B cell (primary cell): Measurements from ENCODE around the gene PFN1. TPM values are rescaled to one million over a fixed set of nuclear protein-coding genes. Genes with fewer than 3 reads are reported as not detected.

ENCODE experiments used
- ATAC-seq: fragments of 200-7000 bp; cut with Tn5 transposase; one replicate; pipeline ENCODE4 v1.10.0; 2021; ENCODE audit warnings: low read depth, mild to moderate bottlenecking, moderate number of reproducible peaks, moderate library complexity
- CTCF ChIA-PET: fragments of 350-600 bp; sonication (Branson Sonifier 250); formaldehyde crosslinking; loops from one replicate; lab custom pipeline; 2021; ENCODE audit warnings: antibody characterized with exemption, inconsistent platforms; lab: Charles Lee
- POLR2A ChIA-PET: fragments of 350-600 bp; sonication (Branson Sonifier 250); formaldehyde crosslinking; loops from one replicate; lab custom pipeline; 2021; ENCODE audit warnings: antibody characterized with exemption; lab: Charles Lee
- DNase-seq: peaks from one replicate; pipeline ENCODE4 v3.0.0; 2013
- H2AFZ ChIP-seq: 2 replicates; pipeline ENCODE4 v1.6.1; 2012; ENCODE audit warnings: mild to moderate bottlenecking, low read depth, low read length; ENCODE audit not compliant: insufficient read depth, poor library complexity, severe bottlenecking
- H3K27ac ChIP-seq, 2 donors: 1 replicate in 1 of 2; 2 replicates in 1 of 2; pipeline ENCODE4 v1.5.1; 2012 to 2013; ENCODE audit warnings: low read length in 2 of 2, mild to moderate bottlenecking in 2 of 2, moderate library complexity in 1 of 2
- H3K27me3 ChIP-seq, 4 experiments: fragments of 200-600 bp in 1 of 4; sonication (generic) in 1 of 4; replicated peaks in 1 of 4; 1 replicate in 2 of 4; 2 replicates in 2 of 4; pipeline versions ENCODE4 v1.6.1 to v1.7.0; 2013 to 2016; ENCODE audit warnings: low read length in 3 of 4, mild to moderate bottlenecking in 2 of 4, mixed read lengths in 1 of 4, moderate library complexity in 1 of 4; ENCODE audit not compliant: insufficient read depth in 4 of 4, control insufficient read depth in 3 of 4; ENCODE audit errors: control extremely low read depth in 1 of 4
- H3K36me3 ChIP-seq, 2 experiments: replicated peaks in 1 of 2; 1 replicate in 1 of 2; 2 replicates in 1 of 2; pipeline versions ENCODE4 v1.6.1 to v1.7.1; 2013; ENCODE audit warnings: low read length in 1 of 2; ENCODE audit not compliant: insufficient read depth in 2 of 2, control insufficient read depth in 1 of 2; ENCODE audit errors: control extremely low read depth in 1 of 2, extremely low read depth in 1 of 2
- H3K4me1 ChIP-seq, 2 donors: fragments of 200-600 bp in 1 of 2; sonication (generic) in 1 of 2; 1 replicate in 1 of 2; 2 replicates in 1 of 2; pipeline versions ENCODE4 v1.5.1 to v1.6.1; 2013 to 2017; ENCODE audit warnings: low read length in 2 of 2; ENCODE audit not compliant: control insufficient read depth in 2 of 2, insufficient read depth in 2 of 2
- H3K4me2 ChIP-seq: replicated peaks from 2 replicates; pipeline ENCODE3; 2012; ENCODE audit warnings: mild to moderate bottlenecking, low read depth, low read length; ENCODE audit not compliant: poor library complexity, severe bottlenecking
- H3K4me3 ChIP-seq, 5 experiments: fragments of 200-600 bp in 1 of 5; sonication (generic) in 1 of 5; 1 replicate in 3 of 5; 2 replicates in 2 of 5; pipeline versions ENCODE4 v1.5.1 to v1.7.0; 2011 to 2016; ENCODE audit warnings: low read length in 4 of 5, mild to moderate bottlenecking in 4 of 5, low read depth in 2 of 5, control low read depth in 1 of 5, moderate library complexity in 1 of 5; ENCODE audit not compliant: insufficient read depth in 1 of 5; ENCODE audit errors: control extremely low read depth in 1 of 5, extremely low read depth in 1 of 5
- H3K79me2 ChIP-seq: fragments of 200-600 bp; sonication (generic); one replicate; pipeline ENCODE4 v1.6.0; 2016; ENCODE audit warnings: low read length; ENCODE audit not compliant: control insufficient read depth, insufficient read depth
- H3K9ac ChIP-seq: fragments of 200-600 bp; sonication (generic); 2 replicates; pipeline ENCODE4 v1.6.1; 2017; ENCODE audit warnings: mild to moderate bottlenecking, low read length, moderate library complexity
- H3K9me3 ChIP-seq, 3 donors: one replicate each; pipeline versions ENCODE4 v1.6.1 to v1.7.1; 2013; ENCODE audit warnings: low read length in 2 of 3; ENCODE audit not compliant: control insufficient read depth in 2 of 3, insufficient read depth in 1 of 3; ENCODE audit errors: control extremely low read depth in 1 of 3
- H4K20me1 ChIP-seq: 2 replicates; pipeline ENCODE4 v1.6.0; 2012; ENCODE audit warnings: mild to moderate bottlenecking, low read length; ENCODE audit not compliant: insufficient read depth, control insufficient read depth, poor library complexity, severe bottlenecking
- H3K27ac Mint-ChIP-seq: one replicate; pipeline ENCODE4 v1.8.0; 2021; ENCODE audit warnings: mixed read lengths
- H3K27me3 Mint-ChIP-seq: one replicate; pipeline ENCODE4 v1.8.0; 2021; ENCODE audit warnings: mixed read lengths
- H3K4me1 Mint-ChIP-seq: one replicate; pipeline ENCODE4 v1.8.0; 2021; ENCODE audit warnings: mixed read lengths
- H3K4me3 Mint-ChIP-seq: one replicate; pipeline ENCODE4 v1.8.0; 2021; ENCODE audit warnings: mixed read lengths
- H3K9me3 Mint-ChIP-seq: one replicate; pipeline ENCODE4 v1.8.0; 2022; ENCODE audit warnings: mixed read lengths; ENCODE audit not compliant: insufficient read depth
- EZH2 ChIP-seq: IDR thresholded peaks from 2 replicates; pipeline ENCODE4 v1.6.1; 2012; ENCODE audit warnings: borderline replicate concordance, low read depth, mild to moderate bottlenecking, moderate library complexity, low read length; ENCODE audit not compliant: insufficient read depth, poor library complexity, severe bottlenecking
- WGBS: methylation state at CpG from one replicate; pipeline ENCODE4 v1.1.5; 2013; ENCODE audit warnings: missing lambda C conversion rate; ENCODE audit not compliant: insufficient coverage; 5-methylcytosine and 5-hydroxymethylcytosine counted together
- intact Hi-C: fragments of 100-400 bp; cut with micrococcal nuclease; formaldehyde crosslinking; loops from one replicate; pipeline ENCODE4 v1.10.0; 2022
- polyA plus RNA-seq: library from polyadenylated mRNA; depleted of rRNA; stranded (reverse); fragments of >200 nt; gene quantifications from 2 replicates; pipeline ENCODE4 v1.2.3, GENCODE V29; 2012
- total RNA-seq, 2 donors: library from RNA; stranded (reverse); fragments of 120-200 nt in 1 of 2; gene quantifications; 1 replicate in 1 of 2; 2 replicates in 1 of 2; pipeline versions ENCODE4 v1.2.3 to v1.2.4, GENCODE V29; 2013 to 2022
- TF ChIP-seq, protein P1 (sequence below): fragments of 200-600 bp; IDR thresholded peaks from one replicate; pipeline ENCODE4 v1.8.0; 2022; ENCODE audit warnings: antibody characterized with exemption, mild to moderate bottlenecking

The PFN1 gene
- total and polyA plus RNA-seq, 2 donors (not counting 1 experiment from before 2014, with no cell fraction given): 330 to 609 TPM

DNA sequence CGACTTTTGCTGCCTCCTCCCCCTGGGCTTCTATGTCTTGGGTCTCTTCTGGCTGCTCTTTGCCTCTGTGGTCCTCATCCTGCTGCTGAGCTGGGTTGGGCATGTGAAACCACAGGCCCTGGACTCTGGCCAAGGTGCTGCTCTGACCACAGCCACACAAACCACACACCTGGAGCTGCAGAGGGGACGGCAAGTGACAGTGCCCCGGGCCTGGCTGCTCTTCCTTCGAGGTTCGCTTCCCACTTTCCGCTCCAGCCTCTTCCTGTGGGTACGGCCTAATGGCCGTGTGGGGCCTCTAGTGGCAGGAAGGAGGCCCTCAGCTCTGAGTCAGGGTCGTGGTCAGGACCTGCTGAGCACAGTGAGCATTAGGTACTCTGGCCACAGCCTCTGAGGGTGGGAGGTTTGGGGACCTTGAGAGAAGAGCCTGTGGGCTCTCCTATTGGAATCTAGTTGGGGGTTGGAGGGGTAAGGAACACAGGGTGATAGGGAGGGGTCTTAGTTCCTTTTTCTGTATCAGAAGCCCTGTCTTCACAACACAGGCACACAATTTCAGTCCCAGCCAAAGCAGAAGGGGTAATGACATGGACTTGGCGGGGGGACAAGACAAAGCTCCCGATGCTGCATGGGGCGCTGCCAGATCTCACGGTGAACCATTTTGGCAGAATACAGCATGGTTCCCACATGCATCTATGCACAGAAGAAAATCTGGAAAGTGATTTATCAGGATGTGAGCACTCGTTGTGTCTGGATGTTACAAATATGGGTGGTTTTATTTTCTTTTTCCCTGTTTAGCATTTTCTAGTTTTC, 14.0 kb downstream of the PFN1 start:
- no peak overlapping the region for H3K9ac ChIP-seq
- peak overlapping the region; percentile 34 for H3K4me2 ChIP-seq
- TF ChIP-seq EZH2: no peak
- TF ChIP-seq, protein P1, sequence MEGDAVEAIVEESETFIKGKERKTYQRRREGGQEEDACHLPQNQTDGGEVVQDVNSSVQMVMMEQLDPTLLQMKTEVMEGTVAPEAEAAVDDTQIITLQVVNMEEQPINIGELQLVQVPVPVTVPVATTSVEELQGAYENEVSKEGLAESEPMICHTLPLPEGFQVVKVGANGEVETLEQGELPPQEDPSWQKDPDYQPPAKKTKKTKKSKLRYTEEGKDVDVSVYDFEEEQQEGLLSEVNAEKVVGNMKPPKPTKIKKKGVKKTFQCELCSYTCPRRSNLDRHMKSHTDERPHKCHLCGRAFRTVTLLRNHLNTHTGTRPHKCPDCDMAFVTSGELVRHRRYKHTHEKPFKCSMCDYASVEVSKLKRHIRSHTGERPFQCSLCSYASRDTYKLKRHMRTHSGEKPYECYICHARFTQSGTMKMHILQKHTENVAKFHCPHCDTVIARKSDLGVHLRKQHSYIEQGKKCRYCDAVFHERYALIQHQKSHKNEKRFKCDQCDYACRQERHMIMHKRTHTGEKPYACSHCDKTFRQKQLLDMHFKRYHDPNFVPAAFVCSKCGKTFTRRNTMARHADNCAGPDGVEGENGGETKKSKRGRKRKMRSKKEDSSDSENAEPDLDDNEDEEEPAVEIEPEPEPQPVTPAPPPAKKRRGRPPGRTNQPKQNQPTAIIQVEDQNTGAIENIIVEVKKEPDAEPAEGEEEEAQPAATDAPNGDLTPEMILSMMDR: no peak
- ChIA-PET POLR2A (interaction anchor here (0.5 to 1.1 kb wide), 2 partner anchors 28 to 33 kb away, joined by 3 read pairs; no protein-coding TSS in a partner anchor), CTCF (interaction anchor here (0.6 to 1.0 kb wide), 2 partner anchors 25 to 46 kb away, joined by 3 read pairs; no protein-coding TSS in a partner anchor)
- H3K9me3 Mint-ChIP-seq: no peaks in the 10 kb centered on the region
- no peaks in the 10 kb centered on the region for H3K9me3 ChIP-seq
- H3K36me3 ChIP-seq: peaks cover 0 to 19% of the 10 kb centered on the region in 2 experiments
- H3K27me3 Mint-ChIP-seq: peaks cover 15% of the 10 kb centered on the region
- H3K27ac Mint-ChIP-seq: no peak overlapping the region
- no peak overlapping the region for H3K4me3 ChIP-seq
- peaks cover 41% of the 10 kb centered on the region for H3K4me1 Mint-ChIP-seq
- 1% methylated on average over 9 of the region's 14 CpGs for WGBS
- ATAC-seq (no peak), DNase-seq (no peak)
- H2AFZ ChIP-seq: no peak overlapping the region
- peaks cover 4% of the 10 kb centered on the region for H3K79me2 ChIP-seq
- H4K20me1 ChIP-seq: no peaks in the 10 kb centered on the region
- intact Hi-C loops: no loop called here
- no peak overlapping the region for H3K4me3 Mint-ChIP-seq
- H3K27ac ChIP-seq: no peak overlapping the region
- H3K4me1 ChIP-seq: peaks cover 19 to 28% of the 10 kb centered on the region in 2 donors
- peaks cover 0 to 16% (median 3%) of the 10 kb centered on the region in 4 experiments for H3K27me3 ChIP-seq

DNA sequence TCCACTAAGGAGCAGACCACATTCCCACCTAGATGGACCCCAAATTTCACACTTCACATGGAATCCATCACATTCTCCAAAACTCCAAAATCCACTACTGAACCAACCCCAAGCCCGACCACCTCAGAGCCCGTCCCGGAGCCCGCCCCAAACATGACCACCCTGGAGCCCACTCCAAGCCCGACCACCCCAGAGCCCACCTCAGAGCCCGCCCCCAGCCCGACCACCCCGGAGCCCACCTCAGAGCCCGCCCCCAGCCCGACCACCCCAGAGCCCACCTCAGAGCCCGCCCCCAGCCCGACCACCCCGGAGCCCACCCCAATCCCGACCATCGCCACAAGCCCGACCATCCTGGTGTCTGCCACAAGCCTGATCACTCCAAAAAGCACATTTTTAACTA, 14.7 kb downstream of the PFN1 start:
- intact Hi-C loops: no loop called here
- POLR2A ChIA-PET: interaction anchor here (0.5 kb wide), 1 partner anchor 29 kb away, joined by 3 read pairs; no protein-coding TSS in a partner anchor
- Histone ChIP-seq H3K9ac (no peak overlapping the region), H3K4me1 (peaks cover 12 to 21% of the 10 kb centered on the region in 2 donors), H2AFZ (no peak overlapping the region), H3K79me2 (no peaks in the 10 kb centered on the region), H3K27me3 (peaks cover 0 to 16% (median 3%) of the 10 kb centered on the region in 4 experiments), H3K36me3 (peaks cover 0 to 19% of the 10 kb centered on the region in 2 experiments), H3K27ac (no peak overlapping the region), H3K4me2 (no peak overlapping the region), H3K4me3 (no peak overlapping the region), H4K20me1 (no peaks in the 10 kb centered on the region), H3K9me3 (no peaks in the 10 kb centered on the region)
- no peak overlapping the region for H3K27ac Mint-ChIP-seq
- peaks cover 15% of the 10 kb centered on the region for H3K27me3 Mint-ChIP-seq
- TF ChIP-seq, protein P1: no peak
- no peak for TF ChIP-seq EZH2
- WGBS: 56% methylated on average over 11 of the region's 16 CpGs
- no peak for DNase-seq
- CTCF ChIA-PET: interaction anchor here (1.0 kb wide), 1 partner anchor 47 kb away, joined by 3 read pairs; no protein-coding TSS in a partner anchor
- H3K9me3 Mint-ChIP-seq: no peaks in the 10 kb centered on the region
- no peak overlapping the region for H3K4me3 Mint-ChIP-seq
- no peak for ATAC-seq
- peaks cover 35% of the 10 kb centered on the region for H3K4me1 Mint-ChIP-seq
